ENCODE data around the gene TMPRSS13.

DNA sequence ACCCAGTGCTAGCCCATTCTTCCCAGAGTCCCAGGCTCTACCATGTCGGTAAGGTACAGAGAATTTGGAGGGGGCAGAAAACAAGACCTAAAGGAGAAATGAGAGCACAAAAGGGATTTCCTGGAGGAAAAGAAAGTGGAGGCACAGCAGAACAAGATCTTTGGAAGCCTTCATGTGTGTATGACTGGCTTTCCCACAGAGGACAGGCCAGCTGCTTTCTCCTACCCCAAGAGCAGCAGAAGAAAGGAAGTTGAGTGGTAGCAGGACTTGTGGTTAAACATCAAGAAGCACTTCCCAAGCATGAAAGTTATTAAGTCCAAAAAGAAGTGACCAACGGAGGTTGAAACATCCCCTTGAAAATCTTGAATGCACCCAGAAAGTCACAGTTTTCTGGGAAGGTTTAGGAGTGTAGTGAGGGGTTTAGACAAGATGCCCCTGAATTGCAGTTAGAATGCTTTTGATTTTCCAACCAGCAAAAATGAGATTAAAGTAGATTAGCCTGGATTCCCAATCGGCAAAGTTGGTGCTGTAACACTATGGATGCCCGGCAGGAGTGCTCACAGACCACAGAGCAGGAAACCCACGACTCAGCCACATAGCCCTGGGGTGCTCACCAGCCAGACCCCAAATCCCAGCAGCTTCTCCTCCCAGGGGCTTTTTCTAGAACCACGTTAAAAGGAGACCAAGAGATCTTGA, 608 bp downstream of the TMPRSS13 start:
- TF ChIP-seq ZNF791 (tag by site-specific recombination; IDR thresholded peaks at IDR 0.05) (no peak), ZNF670 (tag by site-specific recombination; IDR thresholded peaks at IDR 0.05; ENCODE audit: low read depth) (no peak), ZNF768 (tag by site-specific recombination; IDR thresholded peaks at IDR 0.05) (no peak), ZBTB7A (tag by site-specific recombination; IDR thresholded peaks at IDR 0.05; ENCODE audit: low read depth) (no peak), SCRT1 (tag by site-specific recombination; IDR thresholded peaks at IDR 0.05; ENCODE audit: borderline replicate concordance) (no peak)
- TF ChIP-seq, protein P1, sequence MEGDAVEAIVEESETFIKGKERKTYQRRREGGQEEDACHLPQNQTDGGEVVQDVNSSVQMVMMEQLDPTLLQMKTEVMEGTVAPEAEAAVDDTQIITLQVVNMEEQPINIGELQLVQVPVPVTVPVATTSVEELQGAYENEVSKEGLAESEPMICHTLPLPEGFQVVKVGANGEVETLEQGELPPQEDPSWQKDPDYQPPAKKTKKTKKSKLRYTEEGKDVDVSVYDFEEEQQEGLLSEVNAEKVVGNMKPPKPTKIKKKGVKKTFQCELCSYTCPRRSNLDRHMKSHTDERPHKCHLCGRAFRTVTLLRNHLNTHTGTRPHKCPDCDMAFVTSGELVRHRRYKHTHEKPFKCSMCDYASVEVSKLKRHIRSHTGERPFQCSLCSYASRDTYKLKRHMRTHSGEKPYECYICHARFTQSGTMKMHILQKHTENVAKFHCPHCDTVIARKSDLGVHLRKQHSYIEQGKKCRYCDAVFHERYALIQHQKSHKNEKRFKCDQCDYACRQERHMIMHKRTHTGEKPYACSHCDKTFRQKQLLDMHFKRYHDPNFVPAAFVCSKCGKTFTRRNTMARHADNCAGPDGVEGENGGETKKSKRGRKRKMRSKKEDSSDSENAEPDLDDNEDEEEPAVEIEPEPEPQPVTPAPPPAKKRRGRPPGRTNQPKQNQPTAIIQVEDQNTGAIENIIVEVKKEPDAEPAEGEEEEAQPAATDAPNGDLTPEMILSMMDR (tag by site-specific recombination; IDR thresholded peaks at IDR 0.05) = no peak
- TF ChIP-seq, protein P2, sequence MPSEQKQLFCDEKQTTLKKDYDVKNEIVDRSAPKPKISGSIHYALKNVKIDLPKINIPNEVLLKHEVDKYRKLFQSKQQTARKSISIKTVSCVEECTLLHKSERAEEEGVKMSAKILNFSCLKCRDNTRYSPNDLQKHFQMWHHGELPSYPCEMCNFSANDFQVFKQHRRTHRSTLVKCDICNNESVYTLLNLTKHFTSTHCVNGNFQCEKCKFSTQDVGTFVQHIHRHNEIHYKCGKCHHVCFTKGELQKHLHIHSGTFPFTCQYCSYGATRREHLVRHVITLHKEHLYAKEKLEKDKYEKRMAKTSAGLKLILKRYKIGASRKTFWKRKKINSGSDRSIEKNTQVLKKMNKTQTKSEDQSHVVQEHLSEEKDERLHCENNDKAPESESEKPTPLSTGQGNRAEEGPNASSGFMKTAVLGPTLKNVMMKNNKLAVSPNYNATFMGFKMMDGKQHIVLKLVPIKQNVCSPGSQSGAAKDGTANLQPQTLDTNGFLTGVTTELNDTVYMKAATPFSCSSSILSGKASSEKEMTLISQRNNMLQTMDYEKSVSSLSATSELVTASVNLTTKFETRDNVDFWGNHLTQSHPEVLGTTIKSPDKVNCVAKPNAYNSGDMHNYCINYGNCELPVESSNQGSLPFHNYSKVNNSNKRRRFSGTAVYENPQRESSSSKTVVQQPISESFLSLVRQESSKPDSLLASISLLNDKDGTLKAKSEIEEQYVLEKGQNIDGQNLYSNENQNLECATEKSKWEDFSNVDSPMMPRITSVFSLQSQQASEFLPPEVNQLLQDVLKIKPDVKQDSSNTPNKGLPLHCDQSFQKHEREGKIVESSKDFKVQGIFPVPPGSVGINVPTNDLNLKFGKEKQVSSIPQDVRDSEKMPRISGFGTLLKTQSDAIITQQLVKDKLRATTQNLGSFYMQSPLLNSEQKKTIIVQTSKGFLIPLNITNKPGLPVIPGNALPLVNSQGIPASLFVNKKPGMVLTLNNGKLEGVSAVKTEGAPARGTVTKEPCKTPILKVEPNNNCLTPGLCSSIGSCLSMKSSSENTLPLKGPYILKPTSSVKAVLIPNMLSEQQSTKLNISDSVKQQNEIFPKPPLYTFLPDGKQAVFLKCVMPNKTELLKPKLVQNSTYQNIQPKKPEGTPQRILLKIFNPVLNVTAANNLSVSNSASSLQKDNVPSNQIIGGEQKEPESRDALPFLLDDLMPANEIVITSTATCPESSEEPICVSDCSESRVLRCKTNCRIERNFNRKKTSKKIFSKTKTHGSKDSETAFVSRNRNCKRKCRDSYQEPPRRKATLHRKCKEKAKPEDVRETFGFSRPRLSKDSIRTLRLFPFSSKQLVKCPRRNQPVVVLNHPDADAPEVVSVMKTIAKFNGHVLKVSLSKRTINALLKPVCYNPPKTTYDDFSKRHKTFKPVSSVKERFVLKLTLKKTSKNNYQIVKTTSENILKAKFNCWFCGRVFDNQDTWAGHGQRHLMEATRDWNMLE (tag by site-specific recombination; conservative IDR thresholded peaks at IDR 0.05; ENCODE audit: low read depth) = no peak

Data from HEK293 (cell line).